Breast epithelium (tissue), 4 donors: ENCODE measurements around the gene SPON1. TPM values are rescaled to one million over a fixed set of nuclear protein-coding genes. Genes with fewer than 3 reads are reported as not detected.

Experiments used
- DNase-seq, 2 donors: peaks; one replicate each; pipeline ENCODE4 v3.0.0-alpha.2; 2019; ENCODE audit warnings: low spot score in 2 of 2
- H3K27ac ChIP-seq, 2 donors: fragments of 200-600 bp; sonication (generic) in 1 of 2; one replicate each; pipeline ENCODE4 v1.5.1; 2016 to 2019; ENCODE audit warnings: mild to moderate bottlenecking in 1 of 2
- H3K27me3 ChIP-seq, 2 donors: fragments of 200-600 bp; sonication (generic) in 1 of 2; one replicate each; pipeline versions ENCODE4 v1.5.1 to v1.6.0; 2017 to 2019; ENCODE audit warnings: control low read depth in 1 of 2, mild to moderate bottlenecking in 1 of 2
- H3K36me3 ChIP-seq: fragments of 200-600 bp; one replicate; pipeline ENCODE4 v1.5.1; 2019
- H3K4me1 ChIP-seq, 2 donors: fragments of 200-600 bp; sonication (generic); one replicate each; pipeline ENCODE4 v1.5.1; 2016 to 2019; ENCODE audit warnings: control low read depth in 1 of 2
- H3K4me3 ChIP-seq, 3 donors: fragments of 200-600 bp; sonication (generic); 1 replicate in 2 of 3; 2 replicates in 1 of 3; pipeline ENCODE4 v1.5.1; 2016 to 2019; ENCODE audit warnings: mild to moderate bottlenecking in 3 of 3, moderate library complexity in 2 of 3
- H3K9me3 ChIP-seq, 2 donors: fragments of 200-600 bp; sonication (generic) in 1 of 2; one replicate each; pipeline ENCODE4 v1.5.1; 2016 to 2019; ENCODE audit warnings: control low read depth in 1 of 2
- CTCF ChIP-seq, 3 donors: fragments of 450-650 bp; IDR thresholded peaks; one replicate each; pipeline ENCODE4 v1.5.1; 2016 to 2017; ENCODE audit warnings: antibody characterized with exemption in 3 of 3, mild to moderate bottlenecking in 3 of 3, moderate library complexity in 3 of 3
- POLR2A ChIP-seq: fragments of 450-650 bp; IDR thresholded peaks from one replicate; pipeline ENCODE4 v1.6.1; 2016; ENCODE audit warnings: antibody characterized with exemption, mild to moderate bottlenecking, moderate library complexity
- POLR2AphosphoS5 ChIP-seq, 3 donors: sonication (generic); formaldehyde crosslinking; IDR thresholded peaks; one replicate each; pipeline ENCODE4 v1.6.1; 2017; ENCODE audit warnings: antibody characterized with exemption in 3 of 3
- intact Hi-C: fragments of 100-400 bp; cut with DNase I; formaldehyde crosslinking; loops from one replicate; pipeline ENCODE4 v1.15.1; 2023; ENCODE audit warnings: low total_unique reads
- total RNA-seq, 3 donors: library from RNA; depleted of rRNA; stranded (reverse); fragments of >200 nt; gene quantifications; one replicate each; pipeline ENCODE4 v1.1.0, GENCODE V29; 2016

The SPON1 gene
- total RNA-seq, 3 donors from 2014 or later: 30.1 to 133 (median 34.7) TPM

DNA sequence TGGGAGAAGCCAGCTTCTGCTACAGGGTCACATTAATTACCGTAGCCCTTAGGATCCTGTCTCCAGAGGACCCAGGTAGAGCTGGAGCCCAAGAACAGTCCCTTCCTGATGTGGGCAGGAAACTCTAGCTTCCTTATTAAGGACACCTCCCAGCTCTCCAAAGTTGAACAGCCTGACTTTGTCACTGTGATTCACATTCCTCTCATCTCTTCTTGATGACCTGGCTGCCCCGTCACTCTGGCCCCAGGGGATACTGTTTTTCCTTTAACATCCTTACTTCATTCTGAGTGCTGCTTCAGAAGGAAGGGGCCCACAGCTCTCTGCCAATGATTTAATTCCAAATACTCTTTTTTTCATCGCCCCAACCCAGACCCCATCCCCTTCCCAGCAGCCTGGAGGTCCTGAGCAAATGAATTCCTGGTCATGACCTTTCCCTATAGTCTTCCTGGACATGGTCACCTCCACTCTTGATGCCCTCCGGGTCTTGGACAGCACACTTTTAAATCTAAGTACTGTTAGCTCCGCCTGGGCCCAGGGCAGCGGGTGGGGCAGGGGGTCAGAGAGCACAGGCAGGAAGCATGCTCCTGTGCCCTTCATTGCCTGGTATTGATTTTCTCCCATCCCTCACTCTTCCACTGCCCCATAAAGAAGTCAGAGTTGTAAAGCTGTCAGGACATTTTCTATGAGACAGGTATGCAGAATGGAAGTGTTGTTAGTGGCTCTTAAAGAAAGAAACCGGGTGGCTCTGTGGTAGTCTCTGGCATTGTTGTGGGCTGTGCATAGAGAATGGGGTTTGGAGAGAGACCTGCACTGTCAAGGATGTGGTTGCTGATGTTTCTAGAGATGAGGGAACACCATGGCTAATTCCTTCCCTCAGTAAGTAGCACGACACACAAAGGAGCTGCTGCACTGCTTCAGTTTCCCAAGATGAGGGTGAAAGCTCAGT lies 22.3 kb upstream of the SPON1 start:
- TF ChIP-seq CTCF (IDR thresholded peaks at IDR 0.05) (no peak), POLR2AphosphoS5 (IDR thresholded peaks at IDR 0.05) (no peak), POLR2A (no peak)
- intact Hi-C loops: loop anchor here (2.0 kb wide), 1 partner anchor 65 kb away; no protein-coding TSS in a partner anchor
- Histone ChIP-seq H3K4me1 (no peaks in the 10 kb centered on the region), H3K9me3 (no peaks in the 10 kb centered on the region), H3K36me3 (no peaks in the 10 kb centered on the region), H3K27ac (no peak overlapping the region), H3K4me3 (no peak overlapping the region), H3K27me3 (no peaks in the 10 kb centered on the region)
- no peak for DNase-seq

DNA sequence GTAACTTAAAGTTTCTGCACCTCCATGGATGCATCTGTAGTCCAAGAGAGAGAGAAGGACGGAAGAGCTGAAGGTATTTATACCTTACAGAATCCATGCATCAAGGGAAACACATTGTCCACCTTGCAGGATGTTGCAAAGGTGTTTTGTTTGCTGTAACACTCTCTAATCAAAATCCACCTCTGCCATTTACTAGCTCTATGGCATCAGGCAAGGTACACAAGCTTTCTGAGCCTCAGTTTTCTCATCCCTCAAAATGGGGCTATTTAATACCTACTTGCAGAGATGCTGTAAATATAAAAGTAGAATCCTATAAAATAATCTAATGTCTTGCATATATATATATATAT lies 21.6 kb upstream of the SPON1 start:
- Histone ChIP-seq H3K4me1 (no peaks in the 10 kb centered on the region), H3K27me3 (no peaks in the 10 kb centered on the region), H3K4me3 (no peak overlapping the region), H3K9me3 (no peaks in the 10 kb centered on the region), H3K27ac (no peak overlapping the region), H3K36me3 (no peaks in the 10 kb centered on the region)
- DNase-seq: no peak
- TF ChIP-seq POLR2A (no peak), POLR2AphosphoS5 (IDR thresholded peaks at IDR 0.05) (no peak), CTCF (IDR thresholded peaks at IDR 0.05) (no peak)
- intact Hi-C loops: loop anchor here (2.0 kb wide), 1 partner anchor 66 kb away; no protein-coding TSS in a partner anchor

- DNase-seq: no peak
- Histone ChIP-seq H3K27ac (no peak overlapping the region), H3K4me1 (no peaks in the 10 kb centered on the region), H3K36me3 (no peaks in the 10 kb centered on the region), H3K27me3 (no peaks in the 10 kb centered on the region), H3K9me3 (no peaks in the 10 kb centered on the region), H3K4me3 (no peak overlapping the region)
- TF ChIP-seq POLR2A: no peak
- no peak for TF ChIP-seq CTCF (IDR thresholded peaks at IDR 0.05)
- no peak for TF ChIP-seq POLR2AphosphoS5 (IDR thresholded peaks at IDR 0.05)
- intact Hi-C loops: loop anchor here (2.0 kb wide), 1 partner anchor 67 kb away; no protein-coding TSS in a partner anchor
Observed at GRCh38 chr11:13941775-13942174, 20.7 kb upstream of the SPON1 start.

DNA sequence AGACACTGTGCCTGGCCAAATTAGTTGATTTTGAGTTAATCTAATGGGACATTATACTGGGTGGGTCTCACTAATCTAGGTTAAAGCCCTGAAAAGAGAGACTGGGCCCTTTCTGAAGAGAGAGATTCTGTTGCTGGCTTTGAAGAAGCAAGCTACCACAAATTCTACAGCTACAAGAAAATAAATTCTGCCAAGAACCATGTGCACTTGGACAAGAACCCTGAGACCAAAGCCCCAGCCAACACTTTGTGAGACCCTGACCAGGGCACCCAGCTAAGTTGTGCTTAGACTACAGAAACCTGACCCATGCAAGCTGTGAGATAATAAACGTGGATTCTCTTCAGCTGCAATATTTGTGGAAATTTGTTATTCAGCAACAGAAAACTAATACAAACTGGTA lies 20.1 kb upstream of the SPON1 start:
- Histone ChIP-seq H3K4me1 (no peaks in the 10 kb centered on the region), H3K27me3 (no peaks in the 10 kb centered on the region), H3K36me3 (no peaks in the 10 kb centered on the region), H3K27ac (no peak overlapping the region), H3K9me3 (no peaks in the 10 kb centered on the region), H3K4me3 (no peak overlapping the region)
- intact Hi-C loops: no loop called here
- DNase-seq: no peak
- TF ChIP-seq POLR2A (no peak), POLR2AphosphoS5 (IDR thresholded peaks at IDR 0.05) (no peak), CTCF (IDR thresholded peaks at IDR 0.05) (no peak)

- no peaks in the 10 kb centered on the region for H3K27me3 ChIP-seq
- H3K4me1 ChIP-seq: no peaks in the 10 kb centered on the region
- no peaks in the 10 kb centered on the region for H3K36me3 ChIP-seq
- no peak overlapping the region for H3K4me3 ChIP-seq
- TF ChIP-seq POLR2AphosphoS5 (IDR thresholded peaks at IDR 0.05) (no peak), POLR2A (no peak), CTCF (IDR thresholded peaks at IDR 0.05) (no peak)
- no peak for DNase-seq
- H3K9me3 ChIP-seq: no peaks in the 10 kb centered on the region
- H3K27ac ChIP-seq: no peak overlapping the region
- intact Hi-C loops: no loop called here
Observed at GRCh38 chr11:13942971-13943381, 19.5 kb upstream of the SPON1 start.
